Measurements from ENCODE around the gene DCPS. TPM values are rescaled to one million over a fixed set of nuclear protein-coding genes. Genes with fewer than 3 reads are reported as not detected.
"Not testable (repeated sequence)": the region's sequence is repeated elsewhere in the genome, so short reads cannot be mapped to it uniquely, and the experiment has no call there.

The DCPS gene
- total and polyA plus RNA-seq, 7 experiments from 2014 or later, result 11.0 to 39.2 (median 17.9) TPM

DNA sequence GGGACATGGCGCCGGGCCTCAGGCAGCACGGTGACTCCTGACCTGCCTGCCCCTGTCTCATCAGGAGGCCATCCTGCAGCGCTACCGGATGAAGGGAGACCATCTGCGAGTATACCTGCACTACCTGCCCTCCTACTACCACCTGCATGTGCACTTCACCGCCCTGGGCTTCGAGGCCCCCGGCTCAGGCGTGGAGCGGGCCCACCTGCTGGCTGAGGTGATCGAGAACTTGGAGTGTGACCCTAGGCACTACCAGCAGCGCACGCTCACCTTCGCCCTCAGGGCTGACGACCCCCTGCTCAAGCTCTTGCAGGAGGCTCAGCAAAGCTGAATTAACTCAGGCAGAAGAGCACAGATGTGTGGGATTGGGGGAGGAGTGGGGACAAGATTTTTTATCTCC lies 41.4 kb downstream of the DCPS start:
- ATAC-seq (no peak), DNase-seq (no peak)
- Mint-ChIP-seq H3K36me3 (peaks cover 0 to 38% (median 17%) of the 10 kb centered on the region in 5 donors), H3K9me3 (peaks cover 0 to 1% (median 0%) of the 10 kb centered on the region in 11 donors), H3K4me3 (no peak overlapping the region), H3K27ac (peak overlapping the region in 1 of 9 donors; percentile 13), H3K4me1 (peaks cover 0 to 38% (median 10%) of the 10 kb centered on the region in 7 donors), H3K27me3 (no peaks in the 10 kb centered on the region)
- POLR2A ChIA-PET, result no interaction called here
- Histone ChIP-seq H3K4me3 (ENCODE audit: low read length) (no peak overlapping the region), H3K27me3 (ENCODE audit: control insufficient read depth in 2 of 2, insufficient read depth in 2 of 2, low read length in 2 of 2) (no peaks in the 10 kb centered on the region), H3K4me1 (ENCODE audit: control insufficient read depth in 2 of 2, insufficient read depth in 2 of 2, low read length in 2 of 2) (no peaks in the 10 kb centered on the region), H3K27ac (ENCODE audit: low read depth, low read length) (no peak overlapping the region), H3K9me3 (ENCODE audit: control insufficient read depth in 2 of 3, low read length in 3 of 3) (no peaks in the 10 kb centered on the region), H3K36me3 (ENCODE audit: control insufficient read depth in 2 of 3, insufficient read depth in 3 of 3, low read length in 3 of 3) (peaks cover 0 to 63% (median 0%) of the 10 kb centered on the region in 3 experiments)
- CTCF ChIA-PET, result no interaction called here
- intact Hi-C loops (cut with micrococcal nuclease), result no loop called here

DNA sequence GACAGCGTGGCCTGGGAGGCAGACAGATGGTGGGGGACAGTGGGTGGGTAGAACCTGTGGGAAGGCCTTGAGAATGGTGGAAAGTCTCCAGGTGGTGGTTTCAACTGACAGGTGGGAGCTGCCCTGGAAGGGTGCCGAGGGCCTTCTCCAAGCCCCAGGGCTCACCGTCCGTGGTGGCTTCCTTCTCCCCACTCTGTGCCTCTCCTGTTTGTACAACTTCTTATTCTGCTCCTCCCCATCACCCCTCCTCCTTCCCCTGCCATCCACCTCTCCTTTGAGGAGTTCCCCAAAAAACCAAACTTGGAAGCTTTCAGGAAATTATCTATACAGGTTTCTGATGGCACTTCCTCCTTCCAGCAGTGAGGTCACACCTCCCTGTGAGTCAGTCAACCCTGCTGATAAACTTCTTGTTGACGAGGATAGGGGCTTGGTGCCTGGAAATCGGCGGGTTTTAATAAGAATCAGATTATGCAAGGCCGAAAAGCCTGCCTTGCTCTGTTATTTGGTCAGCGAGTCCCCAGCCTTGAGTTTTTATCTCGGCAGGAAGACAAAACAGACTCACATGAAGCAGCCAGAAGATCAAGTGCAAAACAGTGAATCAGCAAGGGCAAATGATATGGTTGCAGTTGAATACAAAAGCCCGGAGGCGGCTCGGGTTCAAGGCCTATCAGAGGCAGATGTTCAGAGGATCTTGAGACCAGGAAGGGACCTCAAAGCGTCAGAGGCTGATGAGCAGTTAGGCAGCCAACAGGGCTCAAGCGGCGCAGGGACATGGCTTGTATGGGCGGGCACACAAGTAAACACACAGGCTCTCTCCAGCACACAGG lies 42.1 kb downstream of the DCPS start:
- no peak overlapping the region for H3K4me3 ChIP-seq (ENCODE audit: low read length)
- ChIA-PET POLR2A (no interaction called here), CTCF (no interaction called here)
- peak; percentile 83 for ATAC-seq
- Mint-ChIP-seq H3K27me3 (no peaks in the 10 kb centered on the region), H3K9me3 (peaks cover 0 to 4% (median 0%) of the 10 kb centered on the region in 11 donors), H3K4me1 (peaks cover 0 to 43% (median 10%) of the 10 kb centered on the region in 7 donors), H3K36me3 (peaks cover 0 to 36% (median 17%) of the 10 kb centered on the region in 5 donors), H3K27ac (peak overlapping the region in 7 of 9 donors; percentile 23 to 85 (median 68)), H3K4me3 (peak overlapping the region in 1 of 10 donors; percentile 30)
- no peak overlapping the region for H3K27ac ChIP-seq (ENCODE audit: low read depth, low read length)
- no peaks in the 10 kb centered on the region for H3K9me3 ChIP-seq (ENCODE audit: control insufficient read depth in 2 of 3, low read length in 3 of 3)
- no peaks in the 10 kb centered on the region for H3K27me3 ChIP-seq (ENCODE audit: control insufficient read depth in 2 of 2, insufficient read depth in 2 of 2, low read length in 2 of 2)
- intact Hi-C loops (cut with micrococcal nuclease), result no loop called here
- no peaks in the 10 kb centered on the region for H3K4me1 ChIP-seq (ENCODE audit: control insufficient read depth in 2 of 2, insufficient read depth in 2 of 2, low read length in 2 of 2)
- DNase-seq, result no peak
- peaks cover 0 to 57% (median 0%) of the 10 kb centered on the region in 3 experiments for H3K36me3 ChIP-seq (ENCODE audit: control insufficient read depth in 2 of 3, insufficient read depth in 3 of 3, low read length in 3 of 3)

DNA sequence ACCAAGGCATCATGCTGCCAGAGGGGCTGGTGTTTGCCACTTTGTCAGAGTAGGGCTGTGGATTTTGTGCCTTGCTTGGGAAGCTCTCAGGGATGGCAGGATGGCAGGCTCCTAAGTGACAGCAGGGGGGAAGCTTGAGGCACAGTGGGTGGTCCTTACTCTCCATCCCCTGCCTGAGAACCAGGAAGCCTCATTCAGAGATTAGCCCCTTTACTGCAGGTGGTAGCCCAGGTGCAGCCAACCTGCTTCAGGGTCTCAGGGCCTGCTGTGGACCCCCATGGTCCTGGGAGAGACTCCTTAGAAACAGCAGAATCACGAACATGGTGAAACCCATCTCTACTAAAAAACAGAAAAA lies 42.7 kb downstream of the DCPS start:
- POLR2A ChIA-PET, result no interaction called here
- Histone ChIP-seq H3K9me3 (ENCODE audit: control insufficient read depth in 2 of 3, low read length in 3 of 3) (no peaks in the 10 kb centered on the region), H3K27me3 (ENCODE audit: control insufficient read depth in 2 of 2, insufficient read depth in 2 of 2, low read length in 2 of 2) (no peaks in the 10 kb centered on the region), H3K4me1 (ENCODE audit: control insufficient read depth in 2 of 2, insufficient read depth in 2 of 2, low read length in 2 of 2) (no peaks in the 10 kb centered on the region), H3K36me3 (ENCODE audit: control insufficient read depth in 2 of 3, insufficient read depth in 3 of 3, low read length in 3 of 3) (peaks cover 0 to 52% (median 0%) of the 10 kb centered on the region in 3 experiments), H3K27ac (ENCODE audit: low read depth, low read length) (no peak overlapping the region), H3K4me3 (ENCODE audit: low read length) (no peak overlapping the region)
- Mint-ChIP-seq H3K4me1 (peaks cover 0 to 42% (median 10%) of the 10 kb centered on the region in 7 donors), H3K36me3 (peaks cover 0 to 30% (median 13%) of the 10 kb centered on the region in 5 donors), H3K9me3 (peaks cover 0 to 4% (median 0%) of the 10 kb centered on the region in 11 donors), H3K27ac (peak overlapping the region in 6 of 9 donors; percentile 31 to 85 (median 70)), H3K27me3 (no peaks in the 10 kb centered on the region), H3K4me3 (peak overlapping the region in 1 of 10 donors; percentile 30)
- CTCF ChIA-PET, result no interaction called here
- intact Hi-C loops (cut with micrococcal nuclease), result no loop called here
- DNase-seq (no peak), ATAC-seq (no peak)

DNA sequence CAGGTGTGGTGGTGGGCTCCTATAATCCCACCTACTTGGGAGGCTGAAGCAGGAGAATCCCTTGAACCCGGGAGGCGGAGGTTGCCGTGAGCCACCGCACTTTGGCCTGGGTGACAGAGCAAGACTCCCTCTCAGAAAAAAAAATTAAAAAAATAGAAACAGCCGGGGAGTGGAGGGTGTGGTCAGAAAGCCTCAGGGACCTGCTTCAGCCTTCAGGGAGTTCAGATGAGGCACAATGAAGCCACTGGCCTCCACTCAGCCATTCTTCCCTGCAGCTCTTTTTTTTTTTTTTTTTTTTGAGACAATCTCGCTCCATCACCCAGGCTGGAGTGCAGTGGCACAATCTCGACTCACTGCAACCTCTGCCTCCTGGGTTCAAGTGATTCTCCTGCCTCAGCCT lies 43.1 kb downstream of the DCPS start:
- DNase-seq; CTCF ChIA-PET; H3K9me3 ChIP-seq (ENCODE audit: control insufficient read depth in 2 of 3, low read length in 3 of 3); ATAC-seq; POLR2A ChIA-PET; H3K4me3 ChIP-seq (ENCODE audit: low read length); H3K27me3 ChIP-seq (ENCODE audit: control insufficient read depth in 2 of 2, insufficient read depth in 2 of 2, low read length in 2 of 2); H3K4me1 ChIP-seq (ENCODE audit: control insufficient read depth in 2 of 2, insufficient read depth in 2 of 2, low read length in 2 of 2); intact Hi-C loops (cut with micrococcal nuclease); H3K4me3 Mint-ChIP-seq; H3K27me3 Mint-ChIP-seq; H3K27ac ChIP-seq (ENCODE audit: low read depth, low read length); H3K9me3 Mint-ChIP-seq: not testable (repeated sequence)
- Mint-ChIP-seq H3K4me1 (peaks cover 0 to 38% (median 10%) of the 10 kb centered on the region in 7 donors), H3K27ac (peak overlapping the region in 2 of 9 donors; percentile 31 to 68), H3K36me3 (peaks cover 0 to 28% (median 13%) of the 10 kb centered on the region in 5 donors)
- peaks cover 0 to 49% (median 0%) of the 10 kb centered on the region in 3 experiments for H3K36me3 ChIP-seq (ENCODE audit: control insufficient read depth in 2 of 3, insufficient read depth in 3 of 3, low read length in 3 of 3)

DNA sequence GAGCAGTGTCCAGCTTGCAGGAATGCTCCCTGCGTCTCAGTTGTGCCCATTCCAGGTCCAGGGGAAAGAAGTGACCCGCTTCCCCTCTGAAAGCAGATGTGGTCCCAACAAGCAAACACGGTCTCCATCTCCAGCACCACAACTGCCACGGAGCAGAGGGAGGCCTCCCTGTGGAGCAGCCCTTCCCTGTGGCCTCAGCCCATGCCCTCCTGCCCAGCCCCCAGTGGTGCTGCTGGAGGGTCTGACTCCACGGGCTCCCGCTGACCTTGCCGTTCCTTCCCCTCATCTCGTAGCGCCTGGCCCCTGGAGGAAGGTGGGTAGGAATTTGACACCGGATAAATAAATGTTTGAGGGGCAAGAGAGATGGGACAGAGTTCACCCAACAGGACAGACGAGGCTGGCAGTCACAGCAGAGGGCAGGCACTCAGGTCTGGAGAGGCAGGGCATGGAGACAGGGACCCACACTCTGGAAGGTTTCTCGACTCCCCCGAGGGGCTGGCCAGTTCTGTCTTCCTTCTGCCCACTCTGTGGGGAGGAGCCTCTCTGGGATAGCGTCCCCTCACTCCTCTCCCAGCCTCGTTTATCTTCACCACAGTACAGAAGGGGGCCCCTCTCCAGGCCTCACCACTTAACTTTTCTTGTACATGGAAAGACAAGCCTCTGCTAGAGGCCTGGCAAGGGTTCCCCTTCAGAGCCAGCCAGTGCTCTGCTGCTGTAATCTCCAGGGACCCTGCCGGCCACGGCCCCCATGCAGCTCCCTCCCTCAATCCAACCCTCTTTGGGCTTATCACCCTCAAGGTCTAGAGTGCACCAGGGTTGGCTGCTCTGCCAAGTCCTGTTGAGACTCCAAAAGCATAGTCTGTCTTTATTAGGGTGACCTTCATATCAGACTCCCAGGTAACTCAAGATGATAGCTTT lies 44.1 kb downstream of the DCPS start:
- intact Hi-C loops (cut with micrococcal nuclease), result no loop called here
- Histone ChIP-seq H3K36me3 (ENCODE audit: control insufficient read depth in 2 of 3, insufficient read depth in 3 of 3, low read length in 3 of 3) (peaks cover 0 to 41% (median 0%) of the 10 kb centered on the region in 3 experiments), H3K27me3 (ENCODE audit: control insufficient read depth in 2 of 2, insufficient read depth in 2 of 2, low read length in 2 of 2) (no peaks in the 10 kb centered on the region), H3K9me3 (ENCODE audit: control insufficient read depth in 2 of 3, low read length in 3 of 3) (no peaks in the 10 kb centered on the region), H3K27ac (ENCODE audit: low read depth, low read length) (no peak overlapping the region), H3K4me1 (ENCODE audit: control insufficient read depth in 2 of 2, insufficient read depth in 2 of 2, low read length in 2 of 2) (no peaks in the 10 kb centered on the region), H3K4me3 (ENCODE audit: low read length) (no peak overlapping the region)
- Mint-ChIP-seq H3K36me3 (peaks cover 0 to 24% (median 12%) of the 10 kb centered on the region in 5 donors), H3K4me1 (peaks cover 6 to 41% (median 17%) of the 10 kb centered on the region in 7 donors), H3K27me3 (no peaks in the 10 kb centered on the region), H3K9me3 (peaks cover 0 to 4% (median 0%) of the 10 kb centered on the region in 11 donors), H3K27ac (peak overlapping the region in 3 of 9 donors; percentile 10 to 36 (median 14)), H3K4me3 (no peak overlapping the region)
- no peak for DNase-seq
- ATAC-seq, result no peak
- ChIA-PET CTCF (no interaction called here), POLR2A (no interaction called here)

DNA sequence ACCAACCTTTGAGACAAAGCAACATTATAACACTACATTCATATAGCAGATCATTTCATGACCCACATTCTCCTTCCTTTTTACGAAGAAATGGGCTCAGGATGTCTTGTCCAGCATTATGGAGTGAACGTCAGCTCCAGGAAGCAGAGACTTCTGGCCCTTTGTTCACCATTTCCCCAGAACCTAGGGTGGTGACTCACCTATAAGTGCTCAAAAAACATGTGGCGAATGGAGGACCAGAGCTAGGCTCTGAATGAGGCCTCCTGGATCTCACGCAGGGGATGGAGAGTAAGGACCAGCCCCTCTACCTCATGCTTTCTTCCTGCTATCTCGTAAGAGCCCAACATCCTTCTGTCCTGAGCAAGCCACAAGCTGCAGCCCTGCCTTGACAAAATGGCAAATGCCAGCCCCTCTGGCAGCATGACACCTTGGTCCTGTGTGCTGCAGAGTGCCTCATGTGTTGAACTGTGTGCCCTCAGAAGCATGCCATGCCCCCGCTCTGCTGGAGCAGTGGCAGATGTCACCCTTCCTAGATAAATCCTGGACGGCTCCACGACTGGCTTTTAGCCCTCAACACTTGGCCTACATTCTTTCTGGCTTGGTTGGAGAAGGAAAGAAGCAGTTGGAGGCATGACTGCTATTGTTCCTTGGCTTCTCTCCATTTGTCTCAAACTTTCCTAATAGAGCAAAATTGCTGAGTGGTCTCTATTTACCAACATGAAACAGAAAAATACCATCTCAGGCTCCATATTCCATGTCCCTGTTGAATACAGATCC lies 45.1 kb downstream of the DCPS start:
- H3K4me3 Mint-ChIP-seq, result no peak overlapping the region
- Histone ChIP-seq H3K4me3 (ENCODE audit: low read length) (no peak overlapping the region), H3K27me3 (ENCODE audit: control insufficient read depth in 2 of 2, insufficient read depth in 2 of 2, low read length in 2 of 2) (no peaks in the 10 kb centered on the region), H3K36me3 (ENCODE audit: control insufficient read depth in 2 of 3, insufficient read depth in 3 of 3, low read length in 3 of 3) (peaks cover 0 to 31% (median 0%) of the 10 kb centered on the region in 3 experiments), H3K4me1 (ENCODE audit: control insufficient read depth in 2 of 2, insufficient read depth in 2 of 2, low read length in 2 of 2) (no peaks in the 10 kb centered on the region), H3K9me3 (ENCODE audit: control insufficient read depth in 2 of 3, low read length in 3 of 3) (no peaks in the 10 kb centered on the region), H3K27ac (ENCODE audit: low read depth, low read length) (no peak overlapping the region)
- intact Hi-C loops (cut with micrococcal nuclease), result no loop called here
- peaks cover 0 to 4% (median 0%) of the 10 kb centered on the region in 11 donors for H3K9me3 Mint-ChIP-seq
- ChIA-PET POLR2A (no interaction called here), CTCF (no interaction called here)
- no peaks in the 10 kb centered on the region for H3K27me3 Mint-ChIP-seq
- ATAC-seq, result no peak
- peak overlapping the region in 4 of 9 donors; percentile 18 to 55 (median 43) for H3K27ac Mint-ChIP-seq
- H3K36me3 Mint-ChIP-seq, result peaks cover 0 to 19% (median 8%) of the 10 kb centered on the region in 5 donors
- peaks cover 16 to 51% (median 23%) of the 10 kb centered on the region in 7 donors for H3K4me1 Mint-ChIP-seq
- no peak for DNase-seq

Measured in naive thymus-derived CD4-positive, alpha-beta T cell (primary cell).